Measurements from ENCODE around the gene TBC1D10B. TPM values are rescaled to one million over a fixed set of nuclear protein-coding genes. Genes with fewer than 3 reads are reported as not detected.

TBC1D10B gene
- total RNA-seq, 2 experiments from 2014 or later, result 69.2 TPM

GRCh38 chr16:30378236-30379157, 8.2 kb upstream of the TBC1D10B start:
- Mint-ChIP-seq H3K36me3 (ENCODE audit: low read depth) (peaks cover 35% of the 10 kb centered on the region), H3K4me1 (peaks cover 52% of the 10 kb centered on the region), H3K27ac (peak overlapping the region; percentile 99), H3K4me3 (peak overlapping the region; percentile 93), H3K9me3 (no peaks in the 10 kb centered on the region), H3K27me3 (no peaks in the 10 kb centered on the region)
- POLR2A ChIA-PET, result interaction anchor here (0.6 to 2.0 kb wide), 14 partner anchors 9 to 313 kb away, joined by 3 to 16 read pairs (median 4); partner anchors contain the start of genes ALDOA, CD2BP2, CORO1A and DCTPP1
- CTCF ChIA-PET, result interaction anchor here (0.7 to 1.7 kb wide), 3 partner anchors 9 to 52 kb away, joined by 4 to 5 read pairs (median 4); partner anchors contain the start of gene DCTPP1
- DNase-seq, result peak; percentile 100

GRCh38 chr16:30377812-30378235, 7.5 kb upstream of the TBC1D10B start:
- ChIA-PET POLR2A (interaction anchor here (0.6 to 2.0 kb wide), 15 partner anchors 9 to 312 kb away, joined by 3 to 16 read pairs (median 3); partner anchors contain the start of genes ALDOA, CD2BP2, CORO1A and DCTPP1), CTCF (interaction anchor here (0.7 to 1.7 kb wide), 3 partner anchors 8 to 52 kb away, joined by 4 to 5 read pairs (median 4); partner anchors contain the start of gene DCTPP1)
- peak; percentile 88 for DNase-seq
- H3K4me3 Mint-ChIP-seq, result peak overlapping the region; percentile 93
- peak overlapping the region; percentile 99 for H3K27ac Mint-ChIP-seq
- H3K9me3 Mint-ChIP-seq, result no peaks in the 10 kb centered on the region
- H3K36me3 Mint-ChIP-seq (ENCODE audit: low read depth), result peaks cover 35% of the 10 kb centered on the region
- peaks cover 47% of the 10 kb centered on the region for H3K4me1 Mint-ChIP-seq
- no peaks in the 10 kb centered on the region for H3K27me3 Mint-ChIP-seq

- CTCF ChIA-PET, result interaction anchor here (0.7 to 1.5 kb wide), 2 partner anchors 8 to 53 kb away, joined by 4 read pairs; partner anchors contain the start of gene DCTPP1
- no peak for DNase-seq
- Mint-ChIP-seq H3K27me3 (no peaks in the 10 kb centered on the region), H3K27ac (peak overlapping the region; percentile 99), H3K36me3 (ENCODE audit: low read depth) (peaks cover 31% of the 10 kb centered on the region), H3K4me1 (peaks cover 47% of the 10 kb centered on the region), H3K4me3 (peak overlapping the region; percentile 93), H3K9me3 (no peaks in the 10 kb centered on the region)
- POLR2A ChIA-PET, result interaction anchor here (0.6 to 2.0 kb wide), 16 partner anchors 8 to 312 kb away, joined by 3 to 16 read pairs (median 3); partner anchors contain the start of genes ALDOA, CD2BP2, CORO1A and DCTPP1
Measured at GRCh38 chr16:30377050-30377811, 6.9 kb upstream of the TBC1D10B start.

- POLR2A ChIA-PET, result interaction anchor here (0.8 to 1.2 kb wide), 2 partner anchors 190 to 193 kb away, joined by 3 read pairs; partner anchors contain the start of gene CORO1A
Measured at GRCh38 chr16:30376461-30376902, 6.2 kb upstream of the TBC1D10B start.

GRCh38 chr16:30375864-30376263, 5.6 kb upstream of the TBC1D10B start:
- CTCF ChIA-PET, result no interaction called here
- POLR2A ChIA-PET, result interaction anchor here (1.2 kb wide), 1 partner anchor 190 kb away, joined by 3 read pairs; no protein-coding TSS in a partner anchor
- DNase-seq, result no peak
- Mint-ChIP-seq H3K27me3 (no peaks in the 10 kb centered on the region), H3K36me3 (ENCODE audit: low read depth) (peaks cover 22% of the 10 kb centered on the region), H3K9me3 (no peaks in the 10 kb centered on the region), H3K4me1 (peaks cover 50% of the 10 kb centered on the region), H3K4me3 (no peak overlapping the region), H3K27ac (no peak overlapping the region)

More at GRCh38 chr16:30376461-30376902, 6.2 kb upstream of the TBC1D10B start:
- Mint-ChIP-seq H3K27me3 (no peaks in the 10 kb centered on the region), H3K4me1 (peaks cover 50% of the 10 kb centered on the region), H3K9me3 (no peaks in the 10 kb centered on the region), H3K4me3 (no peak overlapping the region), H3K36me3 (ENCODE audit: low read depth) (peaks cover 28% of the 10 kb centered on the region), H3K27ac (peak overlapping the region; percentile 99)
- CTCF ChIA-PET, result no interaction called here
- DNase-seq, result no peak

- peaks cover 11% of the 10 kb centered on the region for H3K36me3 Mint-ChIP-seq (ENCODE audit: low read depth)
- peaks cover 37% of the 10 kb centered on the region for H3K4me1 Mint-ChIP-seq
- no peaks in the 10 kb centered on the region for H3K9me3 Mint-ChIP-seq
- ChIA-PET CTCF (no interaction called here), POLR2A (no interaction called here)
- no peak within 1 kb of the TSS for H3K4me3 Mint-ChIP-seq
- no peaks in the 10 kb centered on the region for H3K27me3 Mint-ChIP-seq
- DNase-seq, result no peak
- peak within 1 kb of the TSS; percentile 5 for H3K27ac Mint-ChIP-seq
Measured at GRCh38 chr16:30374538-30374937, 4.2 kb upstream of the TBC1D10B start, which contains the start of gene MYL11. TSS of gene MYL11 (plus strand) at chr16:30374802. CDS start at chr16:30374858, 56 bp downstream.

GRCh38 chr16:30372725-30373124, 2.4 kb upstream of the TBC1D10B start:
- Mint-ChIP-seq H3K9me3 (no peaks in the 10 kb centered on the region), H3K27me3 (no peaks in the 10 kb centered on the region), H3K36me3 (ENCODE audit: low read depth) (peaks cover 15% of the 10 kb centered on the region), H3K27ac (no peak overlapping the region), H3K4me3 (no peak overlapping the region), H3K4me1 (peaks cover 32% of the 10 kb centered on the region)
- POLR2A ChIA-PET, result no interaction called here
- no peak for DNase-seq
- CTCF ChIA-PET, result interaction anchor here (2.4 kb wide), 1 partner anchor 45 kb away, joined by 10 read pairs; no protein-coding TSS in a partner anchor

GRCh38 chr16:30372038-30372712, 1.9 kb upstream of the TBC1D10B start:
- H3K36me3 Mint-ChIP-seq (ENCODE audit: low read depth), result peaks cover 20% of the 10 kb centered on the region
- no peaks in the 10 kb centered on the region for H3K27me3 Mint-ChIP-seq
- no peaks in the 10 kb centered on the region for H3K9me3 Mint-ChIP-seq
- ChIA-PET CTCF (interaction anchor here (0.7 to 2.4 kb wide), 3 partner anchors 10 to 45 kb away, joined by 3 to 24 read pairs (median 10); partner anchors contain the start of genes SEPTIN1 and ZNF48), POLR2A (interaction anchor here (0.7 to 5.8 kb wide), 11 partner anchors 9 to 280 kb away, joined by 3 to 83 read pairs (median 6); partner anchors contain the start of genes CD2BP2, CORO1A, ITGAL and SEPTIN1)
- H3K27ac Mint-ChIP-seq, result peak overlapping the region; percentile 90
- DNase-seq, result no peak
- peaks cover 32% of the 10 kb centered on the region for H3K4me1 Mint-ChIP-seq
- H3K4me3 Mint-ChIP-seq, result peak overlapping the region; percentile 69

- H3K27me3 Mint-ChIP-seq, result no peaks in the 10 kb centered on the region
- peak overlapping the region; percentile 69 for H3K4me3 Mint-ChIP-seq
- peak overlapping the region; percentile 90 for H3K27ac Mint-ChIP-seq
- H3K9me3 Mint-ChIP-seq, result no peaks in the 10 kb centered on the region
- CTCF ChIA-PET, result interaction anchor here (0.7 to 2.8 kb wide), 17 partner anchors 9 to 306 kb away, joined by 3 to 24 read pairs (median 5); partner anchors contain the start of genes ALDOA, DCTPP1, FBRS and SEPTIN1
- DNase-seq, result no peak
- H3K4me1 Mint-ChIP-seq, result peaks cover 38% of the 10 kb centered on the region
- POLR2A ChIA-PET, result interaction anchor here (0.7 to 5.8 kb wide), 18 partner anchors 10 to 306 kb away, joined by 3 to 83 read pairs (median 5); partner anchors contain the start of genes ALDOA, CD2BP2, CORO1A and ITGAL
- H3K36me3 Mint-ChIP-seq (ENCODE audit: low read depth), result peaks cover 28% of the 10 kb centered on the region
Measured at GRCh38 chr16:30371248-30371816, 1.0 kb upstream of the TBC1D10B start.

- Mint-ChIP-seq H3K9me3 (no peaks in the 10 kb centered on the region), H3K4me3 (peak overlapping the region; percentile 86), H3K36me3 (ENCODE audit: low read depth) (peaks cover 38% of the 10 kb centered on the region), H3K27me3 (no peaks in the 10 kb centered on the region), H3K4me1 (peaks cover 46% of the 10 kb centered on the region), H3K27ac (peak overlapping the region; percentile 90)
- ChIA-PET CTCF (interaction anchor here (0.6 to 2.8 kb wide), 11 partner anchors 8 to 338 kb away, joined by 3 to 24 read pairs (median 5); partner anchors contain the start of genes FBRS, SEPTIN1, TBX6 and ZNF771), POLR2A (interaction anchor here (1.4 to 5.8 kb wide), 8 partner anchors 8 to 258 kb away, joined by 3 to 83 read pairs (median 10); partner anchors contain the start of genes CD2BP2 and SEPTIN1)
- DNase-seq, result no peak
Measured at GRCh38 chr16:30369938-30370455, 297 bp downstream of the TBC1D10B start.
